ENCODE measurements around the gene KDM8. TPM values are rescaled to one million over a fixed set of nuclear protein-coding genes. Genes with fewer than 3 reads are reported as not detected.

Gene KDM8
- total and polyA plus RNA-seq, 2 donors (not counting 3 experiments of a cell fraction or from before 2014, with no cell fraction given): 5.1 to 8.4 TPM

- Histone ChIP-seq H3K4me1 (ENCODE audit: control insufficient read depth, extremely low read depth, insufficient read depth, low read length) (peaks cover 55% of the 10 kb centered on the region), H3K9ac (replicated peaks; ENCODE audit: extremely low read depth, insufficient read depth, low read length) (no peak overlapping the region), H2AFZ (ENCODE audit: low read depth, low read length) (no peak overlapping the region), H3K27me3 (ENCODE audit: control insufficient read depth in 2 of 2, insufficient read depth in 2 of 2, low read length in 2 of 2) (no peaks in the 10 kb centered on the region), H3K4me2 (ENCODE audit: insufficient read depth, low read length) (no peak overlapping the region), H3K79me2 (ENCODE audit: control insufficient read depth, insufficient read depth, low read length) (no peaks in the 10 kb centered on the region), H3K4me3 (replicated peaks in 1 of 3; ENCODE audit: insufficient read depth in 1 of 3, low read depth in 1 of 3, low read length in 3 of 3) (no peak overlapping the region), H3K9me3 (replicated peaks; ENCODE audit: control insufficient read depth, insufficient read depth, low read length) (no peaks in the 10 kb centered on the region), H3K36me3 (ENCODE audit: control insufficient read depth in 2 of 2, extremely low read depth in 1 of 2, insufficient read depth in 2 of 2, low read length in 2 of 2) (no peaks in the 10 kb centered on the region), H4K20me1 (replicated peaks; ENCODE audit: control insufficient read depth, extremely low read depth, insufficient read depth, low read length) (no peaks in the 10 kb centered on the region), H3K27ac (ENCODE audit: insufficient read depth, low read depth, low read length) (no peak overlapping the region), H3K9me1 (replicated peaks; ENCODE audit: control insufficient read depth, extremely low read depth, insufficient read depth, low read length) (no peaks in the 10 kb centered on the region)
- DNase-seq (ENCODE audit: low read depth, low spot score) (no peak), FAIRE-seq (no peak)
- ChIA-PET CTCF (interaction anchor here (1.0 to 2.0 kb wide), 2 partner anchors 9 to 20 kb away, joined by 4 read pairs; no protein-coding TSS in a partner anchor), POLR2A (no interaction called here)
- dilution Hi-C loops (cut with MboI; ENCODE audit: extremely low pct_ligation_motif_present, low sequenced_read_pairs): no loop called here
- no TSS peak for BruUV-seq (replicated peaks)
- intact Hi-C loops (cut with micrococcal nuclease): no loop called here
- no peak for TF ChIP-seq CTCF (IDR thresholded peaks at IDR 0.05; ENCODE audit: extremely low read depth in 1 of 2, insufficient read depth in 1 of 2, low read depth in 1 of 2, low read length in 2 of 2)
- TF ChIP-seq JUN (IDR thresholded peaks at IDR 0.05; ENCODE audit: borderline replicate concordance, insufficient read depth, insufficient read length, low read depth): no peak
- TF ChIP-seq FOS (IDR thresholded peaks at IDR 0.05; ENCODE audit: borderline replicate concordance, insufficient read depth, low read length): no peak
- no peak for TF ChIP-seq MYC (IDR thresholded peaks at IDR 0.05; ENCODE audit: low read depth, low read length)
- no peak for TF ChIP-seq POLR2A (IDR thresholded peaks at IDR 0.05; ENCODE audit: low read depth, low read length)
- TF ChIP-seq, protein P1, sequence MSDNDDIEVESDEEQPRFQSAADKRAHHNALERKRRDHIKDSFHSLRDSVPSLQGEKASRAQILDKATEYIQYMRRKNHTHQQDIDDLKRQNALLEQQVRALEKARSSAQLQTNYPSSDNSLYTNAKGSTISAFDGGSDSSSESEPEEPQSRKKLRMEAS (IDR thresholded peaks at IDR 0.05; ENCODE audit: insufficient read depth, insufficient read length): no peak
- TF ChIP-seq EZH2 (IDR thresholded peaks at IDR 0.05; ENCODE audit: borderline replicate concordance, low read depth, low read length, severe bottlenecking): no peak
- no peak for TF ChIP-seq POLR2AphosphoS5 (IDR thresholded peaks at IDR 0.05; ENCODE audit: insufficient read depth, low read depth, low read length)
- TF ChIP-seq GATA2 (IDR thresholded peaks at IDR 0.05; ENCODE audit: insufficient read depth, insufficient read length, low read depth, low read length): no peak
These were observed 53.9 kb downstream of the KDM8 start for GRCh38 chr16:27257271-27257670.
